H1 (cell line): Measurements from ENCODE around the gene TK2. TPM values are rescaled to one million over a fixed set of nuclear protein-coding genes. Genes with fewer than 3 reads are reported as not detected.
A peak's percentile ranks its signal among the peaks of the same experiment; 100 is the strongest.

Source experiments
- CBX8 ChIP-seq: fragments of 300-800, 300-1000 bp; sonication (generic); IDR thresholded peaks from 2 replicates; pipeline ENCODE4 v1.7.1; 2016; ENCODE audit warnings: low read depth, low read length, borderline replicate concordance
- CHD2 ChIP-seq: IDR thresholded peaks from 2 replicates; pipeline ENCODE4 v1.6.1; 2012; ENCODE audit warnings: low read length, improper control_type of control experiment
- KDM4A ChIP-seq: IDR thresholded peaks from one replicate; pipeline ENCODE4 v1.7.1; 2012; ENCODE audit warnings: low read depth, mild to moderate bottlenecking, moderate library complexity, low read length, inconsistent platforms; ENCODE audit not compliant: severe bottlenecking
- RNF2 ChIP-seq: fragments of 200-900, 300-1000 bp; sonication (generic); IDR thresholded peaks from 2 replicates; pipeline ENCODE4 v1.7.1; 2016; ENCODE audit warnings: borderline replicate concordance, low read depth, mild to moderate bottlenecking, antibody characterized with exemption, low read length; ENCODE audit not compliant: poor library complexity, severe bottlenecking; ENCODE audit errors: missing control alignments
- SAP30 ChIP-seq: fragments of 300-600 bp; sonication (generic); IDR thresholded peaks from 2 replicates; pipeline ENCODE4 v1.7.1; 2012; ENCODE audit warnings: low read length, moderate library complexity, mild to moderate bottlenecking, inconsistent platforms; ENCODE audit not compliant: insufficient read depth, insufficient replicate concordance
- SIRT6 ChIP-seq: IDR thresholded peaks from one replicate; pipeline ENCODE4 v1.7.1; 2012; ENCODE audit warnings: low read length, inconsistent platforms
- polyA plus RNA-seq, 7 experiments: library from polyadenylated mRNA; depleted of rRNA in 3 of 7; stranded (reverse) in 5 of 7; unstranded in 2 of 7; fragments of >200 nt in 5 of 7; fragments of 200-250 nt in 2 of 7; gene quantifications; 1 replicate in 5 of 7; 2 replicates in 1 of 7; 4 replicates in 1 of 7; pipeline versions ENCODE4 v1.2.1 to v1.2.3, GENCODE V29; 2011 to 2013; ENCODE audit warnings: missing spikeins in 2 of 7, mixed read lengths in 2 of 7
- total RNA-seq: library from RNA; stranded (reverse); fragmentation: NEBNext Ultra II Directional; extraction: Animal tissue kit (Norgen Biotek cat#: 25700); gene quantifications from 2 replicates; pipeline ENCODE4 v1.2.1, GENCODE V29; 2021
- TF ChIP-seq, protein P1 (sequence below): fragments of 300-600 bp; sonication (generic); IDR thresholded peaks from 2 replicates; pipeline ENCODE4 v1.7.1; 2012; ENCODE audit warnings: low read length, moderate library complexity, mild to moderate bottlenecking, inconsistent platforms; ENCODE audit not compliant: insufficient replicate concordance
- TF ChIP-seq, protein P2 (sequence below): IDR thresholded peaks from 2 replicates; pipeline ENCODE4 v1.6.1; 2012; ENCODE audit warnings: inconsistent platforms

The TK2 gene
- total and polyA plus RNA-seq, 2 of the 8 experiments (the other 6 are each of a cell fraction or from before 2014, with no cell fraction given): 2.7 to 3.6 TPM

DNA sequence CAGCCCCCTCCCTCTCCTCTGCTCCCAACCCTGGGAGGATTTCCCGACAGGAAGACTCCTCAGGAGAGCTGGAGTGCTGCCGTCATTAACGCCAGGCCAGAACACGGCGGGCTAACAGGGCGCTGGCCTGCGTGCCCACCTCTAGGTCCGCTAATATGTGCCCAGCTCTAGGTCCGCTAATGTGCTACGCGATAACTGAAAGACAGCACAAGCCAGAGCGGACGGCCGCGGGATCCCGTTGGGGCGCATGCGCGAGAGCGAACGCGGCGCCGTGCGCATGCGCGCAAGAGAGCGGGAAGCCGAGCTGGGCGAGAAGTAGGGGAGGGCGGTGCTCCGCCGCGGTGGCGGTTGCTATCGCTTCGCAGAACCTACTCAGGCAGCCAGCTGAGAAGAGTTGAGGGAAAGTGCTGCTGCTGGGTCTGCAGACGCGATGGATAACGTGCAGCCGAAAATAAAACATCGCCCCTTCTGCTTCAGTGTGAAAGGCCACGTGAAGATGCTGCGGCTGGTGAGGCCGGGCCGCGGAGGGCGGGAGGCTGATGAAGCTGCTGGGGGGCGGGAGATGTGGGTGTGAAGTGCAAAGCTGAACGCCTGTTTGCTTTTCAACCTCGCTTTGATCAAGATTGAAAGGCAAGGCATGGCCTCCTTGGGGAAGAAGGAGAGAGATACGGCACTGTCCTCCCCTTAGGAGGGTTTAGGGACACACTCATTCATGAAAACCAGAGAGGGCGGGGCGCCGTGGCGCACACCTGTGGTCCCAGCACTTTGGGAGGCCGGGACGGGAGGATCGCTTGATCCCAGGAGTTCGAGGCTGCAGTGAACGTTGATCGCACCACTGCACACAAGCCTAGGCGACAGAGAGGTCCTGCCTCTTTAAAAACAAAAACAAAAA is 2.6 kb upstream of the TK2 start, which contains the start of gene CKLF (continued):
- TF ChIP-seq, protein P1, sequence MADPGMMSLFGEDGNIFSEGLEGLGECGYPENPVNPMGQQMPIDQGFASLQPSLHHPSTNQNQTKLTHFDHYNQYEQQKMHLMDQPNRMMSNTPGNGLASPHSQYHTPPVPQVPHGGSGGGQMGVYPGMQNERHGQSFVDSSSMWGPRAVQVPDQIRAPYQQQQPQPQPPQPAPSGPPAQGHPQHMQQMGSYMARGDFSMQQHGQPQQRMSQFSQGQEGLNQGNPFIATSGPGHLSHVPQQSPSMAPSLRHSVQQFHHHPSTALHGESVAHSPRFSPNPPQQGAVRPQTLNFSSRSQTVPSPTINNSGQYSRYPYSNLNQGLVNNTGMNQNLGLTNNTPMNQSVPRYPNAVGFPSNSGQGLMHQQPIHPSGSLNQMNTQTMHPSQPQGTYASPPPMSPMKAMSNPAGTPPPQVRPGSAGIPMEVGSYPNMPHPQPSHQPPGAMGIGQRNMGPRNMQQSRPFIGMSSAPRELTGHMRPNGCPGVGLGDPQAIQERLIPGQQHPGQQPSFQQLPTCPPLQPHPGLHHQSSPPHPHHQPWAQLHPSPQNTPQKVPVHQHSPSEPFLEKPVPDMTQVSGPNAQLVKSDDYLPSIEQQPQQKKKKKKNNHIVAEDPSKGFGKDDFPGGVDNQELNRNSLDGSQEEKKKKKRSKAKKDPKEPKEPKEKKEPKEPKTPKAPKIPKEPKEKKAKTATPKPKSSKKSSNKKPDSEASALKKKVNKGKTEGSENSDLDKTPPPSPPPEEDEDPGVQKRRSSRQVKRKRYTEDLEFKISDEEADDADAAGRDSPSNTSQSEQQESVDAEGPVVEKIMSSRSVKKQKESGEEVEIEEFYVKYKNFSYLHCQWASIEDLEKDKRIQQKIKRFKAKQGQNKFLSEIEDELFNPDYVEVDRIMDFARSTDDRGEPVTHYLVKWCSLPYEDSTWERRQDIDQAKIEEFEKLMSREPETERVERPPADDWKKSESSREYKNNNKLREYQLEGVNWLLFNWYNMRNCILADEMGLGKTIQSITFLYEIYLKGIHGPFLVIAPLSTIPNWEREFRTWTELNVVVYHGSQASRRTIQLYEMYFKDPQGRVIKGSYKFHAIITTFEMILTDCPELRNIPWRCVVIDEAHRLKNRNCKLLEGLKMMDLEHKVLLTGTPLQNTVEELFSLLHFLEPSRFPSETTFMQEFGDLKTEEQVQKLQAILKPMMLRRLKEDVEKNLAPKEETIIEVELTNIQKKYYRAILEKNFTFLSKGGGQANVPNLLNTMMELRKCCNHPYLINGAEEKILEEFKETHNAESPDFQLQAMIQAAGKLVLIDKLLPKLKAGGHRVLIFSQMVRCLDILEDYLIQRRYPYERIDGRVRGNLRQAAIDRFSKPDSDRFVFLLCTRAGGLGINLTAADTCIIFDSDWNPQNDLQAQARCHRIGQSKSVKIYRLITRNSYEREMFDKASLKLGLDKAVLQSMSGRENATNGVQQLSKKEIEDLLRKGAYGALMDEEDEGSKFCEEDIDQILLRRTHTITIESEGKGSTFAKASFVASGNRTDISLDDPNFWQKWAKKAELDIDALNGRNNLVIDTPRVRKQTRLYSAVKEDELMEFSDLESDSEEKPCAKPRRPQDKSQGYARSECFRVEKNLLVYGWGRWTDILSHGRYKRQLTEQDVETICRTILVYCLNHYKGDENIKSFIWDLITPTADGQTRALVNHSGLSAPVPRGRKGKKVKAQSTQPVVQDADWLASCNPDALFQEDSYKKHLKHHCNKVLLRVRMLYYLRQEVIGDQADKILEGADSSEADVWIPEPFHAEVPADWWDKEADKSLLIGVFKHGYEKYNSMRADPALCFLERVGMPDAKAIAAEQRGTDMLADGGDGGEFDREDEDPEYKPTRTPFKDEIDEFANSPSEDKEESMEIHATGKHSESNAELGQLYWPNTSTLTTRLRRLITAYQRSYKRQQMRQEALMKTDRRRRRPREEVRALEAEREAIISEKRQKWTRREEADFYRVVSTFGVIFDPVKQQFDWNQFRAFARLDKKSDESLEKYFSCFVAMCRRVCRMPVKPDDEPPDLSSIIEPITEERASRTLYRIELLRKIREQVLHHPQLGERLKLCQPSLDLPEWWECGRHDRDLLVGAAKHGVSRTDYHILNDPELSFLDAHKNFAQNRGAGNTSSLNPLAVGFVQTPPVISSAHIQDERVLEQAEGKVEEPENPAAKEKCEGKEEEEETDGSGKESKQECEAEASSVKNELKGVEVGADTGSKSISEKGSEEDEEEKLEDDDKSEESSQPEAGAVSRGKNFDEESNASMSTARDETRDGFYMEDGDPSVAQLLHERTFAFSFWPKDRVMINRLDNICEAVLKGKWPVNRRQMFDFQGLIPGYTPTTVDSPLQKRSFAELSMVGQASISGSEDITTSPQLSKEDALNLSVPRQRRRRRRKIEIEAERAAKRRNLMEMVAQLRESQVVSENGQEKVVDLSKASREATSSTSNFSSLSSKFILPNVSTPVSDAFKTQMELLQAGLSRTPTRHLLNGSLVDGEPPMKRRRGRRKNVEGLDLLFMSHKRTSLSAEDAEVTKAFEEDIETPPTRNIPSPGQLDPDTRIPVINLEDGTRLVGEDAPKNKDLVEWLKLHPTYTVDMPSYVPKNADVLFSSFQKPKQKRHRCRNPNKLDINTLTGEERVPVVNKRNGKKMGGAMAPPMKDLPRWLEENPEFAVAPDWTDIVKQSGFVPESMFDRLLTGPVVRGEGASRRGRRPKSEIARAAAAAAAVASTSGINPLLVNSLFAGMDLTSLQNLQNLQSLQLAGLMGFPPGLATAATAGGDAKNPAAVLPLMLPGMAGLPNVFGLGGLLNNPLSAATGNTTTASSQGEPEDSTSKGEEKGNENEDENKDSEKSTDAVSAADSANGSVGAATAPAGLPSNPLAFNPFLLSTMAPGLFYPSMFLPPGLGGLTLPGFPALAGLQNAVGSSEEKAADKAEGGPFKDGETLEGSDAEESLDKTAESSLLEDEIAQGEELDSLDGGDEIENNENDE: no peak
- TF ChIP-seq SIRT6 (no peak), CHD2 (peak; percentile 77), RNF2 (peak; percentile 80), SAP30 (no peak), KDM4A (peak; percentile 95), CBX8 (no peak)
- TF ChIP-seq, protein P2, sequence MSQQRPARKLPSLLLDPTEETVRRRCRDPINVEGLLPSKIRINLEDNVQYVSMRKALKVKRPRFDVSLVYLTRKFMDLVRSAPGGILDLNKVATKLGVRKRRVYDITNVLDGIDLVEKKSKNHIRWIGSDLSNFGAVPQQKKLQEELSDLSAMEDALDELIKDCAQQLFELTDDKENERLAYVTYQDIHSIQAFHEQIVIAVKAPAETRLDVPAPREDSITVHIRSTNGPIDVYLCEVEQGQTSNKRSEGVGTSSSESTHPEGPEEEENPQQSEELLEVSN: peak; percentile 100
